Gastroesophageal sphincter (tissue), 3 donors: ENCODE data around the gene MOB3A.

ENCODE experiments used
- CTCF ChIP-seq, 4 experiments: fragments of 200-600 bp in 2 of 4; fragments of 450-650 bp in 2 of 4; sonication (generic) in 1 of 4; IDR thresholded peaks; one replicate each; pipeline ENCODE4 v1.5.1; 2017 to 2019; ENCODE audit warnings: antibody characterized with exemption in 4 of 4, mild to moderate bottlenecking in 2 of 4, moderate library complexity in 2 of 4
- EP300 ChIP-seq: sonication (generic); formaldehyde crosslinking; IDR thresholded peaks from one replicate; pipeline ENCODE4 v1.6.1; 2017; ENCODE audit warnings: antibody characterized with exemption, mild to moderate bottlenecking
- POLR2A ChIP-seq, 2 donors: fragments of 450-650 bp; IDR thresholded peaks; one replicate each; pipeline ENCODE4 v1.6.1; 2017; ENCODE audit warnings: antibody characterized with exemption in 2 of 2, mild to moderate bottlenecking in 2 of 2, moderate library complexity in 1 of 2
- POLR2AphosphoS5 ChIP-seq: sonication (generic); formaldehyde crosslinking; IDR thresholded peaks from one replicate; pipeline ENCODE4 v1.6.1; 2017; ENCODE audit warnings: antibody characterized with exemption

DNA sequence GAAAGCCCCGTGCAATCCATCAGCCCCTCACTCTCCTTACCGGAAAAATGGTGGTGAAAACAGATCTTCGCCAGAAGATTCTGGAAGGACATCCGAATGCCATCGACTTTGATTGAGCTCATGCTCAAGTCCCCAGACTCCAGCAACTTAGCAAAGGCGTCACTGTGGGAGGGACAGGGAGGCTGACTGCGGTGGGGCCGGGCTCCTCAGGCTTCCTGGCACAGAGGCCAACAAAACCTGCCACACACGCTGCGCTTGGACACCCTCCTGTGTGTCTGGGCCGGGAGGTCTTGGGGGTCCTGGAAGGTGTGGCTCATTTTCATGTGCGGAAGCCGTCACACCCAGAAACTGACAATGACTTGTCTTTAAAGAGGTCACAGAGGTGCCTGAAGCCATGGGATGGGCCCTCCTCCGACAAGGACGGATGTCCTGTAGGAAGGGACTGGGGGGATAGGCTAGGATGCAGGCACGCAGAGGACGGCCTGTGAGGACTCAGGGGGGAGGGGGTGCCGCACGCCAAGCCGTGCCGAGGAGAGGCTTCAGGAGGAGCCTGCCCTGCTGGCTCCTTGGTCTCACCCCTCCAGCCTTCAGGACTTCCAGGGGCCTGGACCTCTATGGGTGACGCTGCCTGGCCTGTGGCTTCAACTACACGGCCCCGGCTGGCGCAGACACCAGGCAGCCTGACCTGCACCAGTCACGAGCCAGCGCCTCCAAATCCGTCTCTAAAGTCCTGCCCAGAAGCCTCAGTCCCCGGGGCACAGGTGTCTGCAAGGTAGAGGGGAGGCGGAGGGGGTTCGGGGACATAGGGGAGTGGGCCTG lies 13.1 kb upstream of the MOB3A start:
- TF ChIP-seq CTCF (IDR thresholded peaks at IDR 0.05) (no peak), POLR2AphosphoS5 (no peak), EP300 (no peak), POLR2A (IDR thresholded peaks at IDR 0.05) (no peak)
